Measurements from ENCODE around the gene ABI1.

ABI1 gene

GRCh38 chr10:26743841-26744240 is 116.9 kb downstream of the ABI1 start:
- no peak for DNase-seq
- H3K27me3 ChIP-seq (ENCODE audit: insufficient read depth, low read length, poor library complexity): no peaks in the 10 kb centered on the region
- no peak overlapping the region for H3K9ac ChIP-seq (ENCODE audit: low read depth, low read length)
- H4K20me1 ChIP-seq (ENCODE audit: insufficient read depth, low read length): no peaks in the 10 kb centered on the region; the same call in 1 of the 2 replicates
- H2AFZ ChIP-seq (ENCODE audit: low read depth, low read length): no peak overlapping the region
- no peaks in the 10 kb centered on the region for H3K4me1 ChIP-seq (ENCODE audit: insufficient read depth, low read length)
- no peaks in the 10 kb centered on the region for H3K9me3 ChIP-seq (ENCODE audit: insufficient read depth, low read length, severe bottlenecking)
- H3K27ac ChIP-seq (ENCODE audit: low read length): no peak overlapping the region
- peaks cover 91% of the 10 kb centered on the region for H3K36me3 ChIP-seq (ENCODE audit: insufficient read depth, low read length)
- H3K4me2 ChIP-seq (ENCODE audit: insufficient read depth, low read length): no peak overlapping the region
- no peak for ATAC-seq (ENCODE audit: insufficient read depth, low read depth)
- H3K79me2 ChIP-seq (ENCODE audit: insufficient read depth, low read length): no peaks in the 10 kb centered on the region
- no peak overlapping the region for H3K4me3 ChIP-seq (ENCODE audit: low read depth in 1 of 2, low read length in 2 of 2)
- TF ChIP-seq CTCF (IDR thresholded peaks at IDR 0.05; ENCODE audit: borderline replicate concordance, extremely low read depth, low read length, poor library complexity, severe bottlenecking) (no peak), EZH2 (IDR thresholded peaks at IDR 0.05; ENCODE audit: borderline replicate concordance, low read depth, low read length, severe bottlenecking) (no peak)

GRCh38 chr10:26743091-26743490 is 117.7 kb downstream of the ABI1 start:
- H3K9me3 ChIP-seq (ENCODE audit: insufficient read depth, low read length, severe bottlenecking): no peaks in the 10 kb centered on the region
- H2AFZ ChIP-seq (ENCODE audit: low read depth, low read length): no peak overlapping the region
- H3K4me3 ChIP-seq (ENCODE audit: low read depth in 1 of 2, low read length in 2 of 2): no peak overlapping the region
- H3K27me3 ChIP-seq (ENCODE audit: insufficient read depth, low read length, poor library complexity): no peaks in the 10 kb centered on the region
- ATAC-seq (ENCODE audit: insufficient read depth, low read depth): no peak
- peaks cover 91% of the 10 kb centered on the region for H3K36me3 ChIP-seq (ENCODE audit: insufficient read depth, low read length)
- H3K27ac ChIP-seq (ENCODE audit: low read length): no peak overlapping the region
- H3K9ac ChIP-seq (ENCODE audit: low read depth, low read length): no peak overlapping the region
- H3K4me1 ChIP-seq (ENCODE audit: insufficient read depth, low read length): no peaks in the 10 kb centered on the region
- no peaks in the 10 kb centered on the region; the same call in 1 of the 2 replicates for H4K20me1 ChIP-seq (ENCODE audit: insufficient read depth, low read length)
- no peaks in the 10 kb centered on the region for H3K79me2 ChIP-seq (ENCODE audit: insufficient read depth, low read length)
- TF ChIP-seq EZH2 (IDR thresholded peaks at IDR 0.05; ENCODE audit: borderline replicate concordance, low read depth, low read length, severe bottlenecking) (no peak), CTCF (IDR thresholded peaks at IDR 0.05; ENCODE audit: borderline replicate concordance, extremely low read depth, low read length, poor library complexity, severe bottlenecking) (no peak)
- no peak overlapping the region for H3K4me2 ChIP-seq (ENCODE audit: insufficient read depth, low read length)
- no peak for DNase-seq

GRCh38 chr10:26741368-26741767 is 119.4 kb downstream of the ABI1 start:
- DNase-seq: no peak

More at GRCh38 chr10:26741368-26741767, 119.4 kb downstream of the ABI1 start:
- H3K4me2 ChIP-seq (ENCODE audit: insufficient read depth, low read length): no peak overlapping the region
- H3K4me1 ChIP-seq (ENCODE audit: insufficient read depth, low read length): no peaks in the 10 kb centered on the region
- no peaks in the 10 kb centered on the region; the same call in 1 of the 2 replicates for H4K20me1 ChIP-seq (ENCODE audit: insufficient read depth, low read length)
- H3K79me2 ChIP-seq (ENCODE audit: insufficient read depth, low read length): no peaks in the 10 kb centered on the region
- peaks cover 95% of the 10 kb centered on the region for H3K36me3 ChIP-seq (ENCODE audit: insufficient read depth, low read length)
- TF ChIP-seq EZH2 (IDR thresholded peaks at IDR 0.05; ENCODE audit: borderline replicate concordance, low read depth, low read length, severe bottlenecking) (no peak), CTCF (IDR thresholded peaks at IDR 0.05; ENCODE audit: borderline replicate concordance, extremely low read depth, low read length, poor library complexity, severe bottlenecking) (no peak)
- no peaks in the 10 kb centered on the region for H3K9me3 ChIP-seq (ENCODE audit: insufficient read depth, low read length, severe bottlenecking)
- no peaks in the 10 kb centered on the region for H3K27me3 ChIP-seq (ENCODE audit: insufficient read depth, low read length, poor library complexity)
- H2AFZ ChIP-seq (ENCODE audit: low read depth, low read length): no peak overlapping the region
- H3K4me3 ChIP-seq (ENCODE audit: low read depth in 1 of 2, low read length in 2 of 2): no peak overlapping the region
- peak; percentile 29; the same call in 1 of the 3 replicates for ATAC-seq (ENCODE audit: insufficient read depth, low read depth)
- H3K9ac ChIP-seq (ENCODE audit: low read depth, low read length): no peak overlapping the region
- no peak overlapping the region for H3K27ac ChIP-seq (ENCODE audit: low read length)

Measured in DND-41 (cell line).